Renal cortical epithelial cell (primary cell): ENCODE measurements around the gene UGT1A10. TPM values are rescaled to one million over a fixed set of nuclear protein-coding genes. Genes with fewer than 3 reads are reported as not detected.

ENCODE experiments used
- DNase-seq: peaks from one replicate; pipeline ENCODE4 v3.0.0-alpha.2; 2011; ENCODE audit warnings: low read depth
- total RNA-seq: library from RNA; depleted of rRNA; stranded (reverse); fragments of >200 nt; gene quantifications from 2 replicates; pipeline ENCODE4 v1.2.3, GENCODE V29; 2014

The UGT1A10 gene
- total RNA-seq, 1 donor from 2014 or later = not detected

DNA sequence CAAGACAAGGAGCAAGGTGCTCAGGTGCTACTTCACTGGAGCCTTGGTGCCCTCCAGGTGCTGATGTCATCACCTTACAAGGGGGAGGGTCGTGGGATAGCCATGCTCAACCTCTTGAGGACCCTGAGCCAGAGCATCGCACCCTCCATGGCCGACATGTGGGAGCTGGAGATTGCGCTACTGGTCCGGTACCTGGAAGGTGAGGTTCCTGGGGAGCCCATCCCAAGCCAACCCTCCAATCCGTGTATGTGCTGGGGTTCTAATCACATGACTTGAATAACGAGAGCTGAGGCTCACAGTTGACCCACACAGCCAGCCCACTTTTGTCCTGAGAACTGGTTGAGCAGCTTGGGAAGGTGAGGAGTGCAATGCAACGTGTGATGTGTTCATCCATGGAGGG is 167.7 kb downstream of the UGT1A10 start:
- no peak for DNase-seq

DNA sequence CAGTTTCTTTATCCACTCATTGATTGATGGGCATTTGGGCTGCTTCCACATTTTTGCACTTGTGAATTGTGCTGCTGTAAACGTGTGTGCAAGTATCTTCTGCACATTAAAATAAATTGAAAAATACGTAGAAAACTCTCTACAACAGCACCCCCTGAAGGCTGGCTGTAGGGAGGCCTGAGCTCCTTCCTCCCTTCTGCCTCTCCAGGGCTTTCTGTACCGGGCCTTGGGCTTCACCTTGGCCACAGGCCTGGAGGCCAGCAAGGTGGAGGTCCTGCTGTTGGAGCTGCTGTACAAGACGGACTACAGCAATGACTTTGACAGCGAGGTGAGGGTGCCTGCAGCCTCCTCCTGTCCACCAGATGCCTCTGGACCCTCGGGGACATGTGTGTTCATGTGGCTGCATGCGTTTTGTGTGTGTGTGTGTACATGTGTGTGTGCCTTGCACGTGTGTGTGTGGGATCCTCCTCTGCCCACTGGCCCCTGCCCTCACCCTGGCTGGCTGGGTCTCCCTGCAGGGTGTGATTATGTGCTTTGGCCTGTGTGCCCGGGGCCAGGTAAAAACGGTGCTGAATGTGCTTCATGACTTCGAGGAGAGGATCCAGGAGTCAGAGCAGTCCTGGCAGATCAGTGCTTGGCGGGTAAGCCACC is 171.1 kb downstream of the UGT1A10 start:
- no peak for DNase-seq

DNA sequence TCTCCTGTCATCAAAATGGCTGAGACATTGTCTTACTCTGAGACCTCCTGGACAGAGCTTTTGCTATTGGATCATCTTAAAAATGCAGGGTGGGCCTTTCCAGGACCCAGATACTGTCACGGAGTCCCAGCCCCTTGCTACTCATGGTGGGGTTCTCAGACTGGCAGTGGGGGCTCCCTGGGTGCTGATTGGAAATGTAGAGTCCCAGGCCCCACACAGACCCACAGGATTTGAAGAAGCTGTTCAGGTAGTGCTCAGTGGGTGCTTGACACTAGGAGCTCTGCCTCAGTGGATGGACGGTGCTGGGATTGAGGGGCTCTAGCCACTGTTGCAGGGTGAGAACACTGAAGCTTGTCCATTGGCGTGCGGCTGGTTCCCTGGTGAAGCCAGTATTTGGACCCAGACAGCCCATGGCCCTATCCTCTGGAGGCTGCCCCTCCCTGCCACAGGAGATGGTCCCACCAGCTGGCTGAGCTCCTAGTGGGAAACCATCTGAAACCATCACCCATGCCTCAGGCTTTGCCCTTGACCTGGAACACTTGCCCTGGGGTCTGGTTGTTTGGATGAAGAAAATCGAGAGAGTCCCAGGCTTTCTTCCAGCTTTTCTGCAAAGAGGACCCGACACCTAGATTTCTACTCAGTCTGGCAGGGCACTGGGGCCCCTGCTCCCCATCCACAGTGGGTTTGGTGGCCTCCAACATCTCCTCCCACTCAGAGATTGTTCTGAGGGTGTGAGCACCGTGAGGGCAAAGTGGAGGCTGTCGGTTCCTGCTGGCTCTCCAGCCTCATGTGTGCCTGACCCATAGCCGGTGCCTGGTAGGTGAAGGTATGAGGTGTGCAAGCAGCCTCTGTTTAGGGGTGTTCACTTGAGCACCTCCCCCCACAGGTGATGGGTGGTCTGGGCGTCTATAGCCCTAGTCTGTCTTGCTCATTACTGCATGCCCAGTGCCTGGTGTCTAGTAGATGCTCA is 172.0 kb downstream of the UGT1A10 start:
- no peak for DNase-seq

DNA sequence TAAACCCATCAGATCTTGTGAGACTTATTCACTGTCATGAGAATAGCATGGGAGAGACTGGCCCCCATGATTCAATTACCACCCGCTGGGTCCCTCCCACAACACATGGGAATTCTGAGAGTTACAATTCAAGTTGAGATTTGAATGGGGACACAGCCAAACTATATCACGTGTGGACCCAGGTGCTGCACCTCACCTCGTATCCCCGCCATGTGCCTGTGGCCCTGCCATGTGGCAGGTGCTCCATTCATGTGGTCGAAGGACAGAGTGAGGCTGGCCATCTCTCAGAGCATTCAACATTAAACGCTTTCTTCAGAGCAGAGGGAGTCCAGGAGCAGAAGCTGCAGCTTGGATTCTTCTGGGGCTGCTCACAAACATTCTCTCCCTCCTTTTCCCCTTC is 174.1 kb downstream of the UGT1A10 start:
- no peak for DNase-seq

DNA sequence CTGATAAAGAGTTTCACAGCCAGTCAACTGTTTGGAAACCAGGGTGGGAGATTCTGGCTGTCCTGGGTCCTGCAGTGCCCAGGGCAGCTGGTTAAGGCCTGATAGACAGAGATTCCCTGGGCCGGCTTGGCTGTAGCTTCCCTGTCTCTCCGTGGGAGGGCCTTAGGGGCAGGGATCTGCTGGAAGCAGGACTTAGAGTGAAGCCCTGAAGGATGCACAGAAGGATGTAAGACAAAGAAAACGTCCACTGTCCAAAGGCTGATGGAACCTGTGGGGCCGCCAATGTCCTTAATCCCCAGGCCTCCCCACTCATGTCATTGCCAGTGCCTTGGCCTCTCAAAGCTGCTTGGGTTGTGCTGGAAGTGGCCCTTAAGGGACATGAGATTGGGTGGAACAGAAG is 174.8 kb downstream of the UGT1A10 start:
- no peak for DNase-seq

DNA sequence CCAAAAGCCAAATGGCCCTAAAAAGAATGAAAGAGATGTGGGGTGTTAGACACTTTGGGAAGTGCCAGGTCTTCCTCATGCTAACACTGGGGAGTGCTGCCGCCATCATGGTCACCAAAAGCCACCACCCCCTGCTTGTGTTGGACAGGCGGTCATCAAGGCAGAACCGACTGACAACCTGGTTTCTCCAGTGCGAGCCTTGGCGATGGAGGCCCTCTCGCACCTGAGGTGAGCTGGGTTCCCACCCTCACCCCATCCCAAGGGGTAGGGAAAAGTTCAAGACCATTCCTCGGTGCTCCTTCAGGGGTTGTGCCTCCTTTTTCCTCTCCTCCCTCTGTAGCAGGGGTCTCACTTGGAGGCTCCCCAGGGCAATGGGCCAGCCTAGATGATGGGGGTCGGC is 175.5 kb downstream of the UGT1A10 start:
- DNase-seq = no peak

DNA sequence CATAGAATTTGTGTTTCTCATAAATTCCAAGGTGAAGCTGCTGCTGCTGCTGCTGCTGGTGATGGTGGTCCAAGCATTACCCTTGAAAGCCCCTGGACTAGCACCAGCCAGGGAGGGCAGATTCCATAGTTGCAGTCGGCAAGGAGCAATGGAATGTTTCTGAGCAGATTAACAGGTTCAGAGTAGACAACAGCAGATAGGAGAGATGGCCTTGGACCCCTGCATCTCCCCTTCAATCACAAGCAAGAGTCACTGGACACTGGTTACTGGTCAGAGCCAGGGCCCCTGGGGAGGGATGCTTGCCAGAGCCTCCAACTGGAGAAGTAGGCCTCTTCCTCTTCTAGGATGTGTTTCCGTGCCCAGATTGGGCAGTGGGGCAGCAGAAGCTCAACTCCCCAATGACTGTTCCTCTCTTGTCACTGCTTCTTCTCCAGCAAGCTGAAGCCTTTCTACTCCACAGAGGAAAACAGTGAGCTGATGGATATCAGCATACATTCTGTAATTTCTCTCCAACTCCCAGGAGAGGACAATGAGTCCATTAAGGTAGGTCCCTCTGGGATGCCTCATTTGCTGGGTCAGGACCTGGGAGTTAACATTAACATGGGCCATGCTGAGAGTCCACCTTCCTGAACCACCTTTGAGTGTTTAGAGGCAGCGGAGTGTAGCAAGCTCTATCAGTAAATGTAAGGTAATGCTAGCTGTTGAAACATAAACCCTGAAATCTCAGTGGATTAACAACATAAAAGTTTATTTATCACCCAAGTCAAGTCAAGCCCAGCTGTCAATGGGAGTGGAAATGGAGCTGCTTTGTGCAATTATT is 177.2 kb downstream of the UGT1A10 start:
- DNase-seq = peak; percentile 12

DNA sequence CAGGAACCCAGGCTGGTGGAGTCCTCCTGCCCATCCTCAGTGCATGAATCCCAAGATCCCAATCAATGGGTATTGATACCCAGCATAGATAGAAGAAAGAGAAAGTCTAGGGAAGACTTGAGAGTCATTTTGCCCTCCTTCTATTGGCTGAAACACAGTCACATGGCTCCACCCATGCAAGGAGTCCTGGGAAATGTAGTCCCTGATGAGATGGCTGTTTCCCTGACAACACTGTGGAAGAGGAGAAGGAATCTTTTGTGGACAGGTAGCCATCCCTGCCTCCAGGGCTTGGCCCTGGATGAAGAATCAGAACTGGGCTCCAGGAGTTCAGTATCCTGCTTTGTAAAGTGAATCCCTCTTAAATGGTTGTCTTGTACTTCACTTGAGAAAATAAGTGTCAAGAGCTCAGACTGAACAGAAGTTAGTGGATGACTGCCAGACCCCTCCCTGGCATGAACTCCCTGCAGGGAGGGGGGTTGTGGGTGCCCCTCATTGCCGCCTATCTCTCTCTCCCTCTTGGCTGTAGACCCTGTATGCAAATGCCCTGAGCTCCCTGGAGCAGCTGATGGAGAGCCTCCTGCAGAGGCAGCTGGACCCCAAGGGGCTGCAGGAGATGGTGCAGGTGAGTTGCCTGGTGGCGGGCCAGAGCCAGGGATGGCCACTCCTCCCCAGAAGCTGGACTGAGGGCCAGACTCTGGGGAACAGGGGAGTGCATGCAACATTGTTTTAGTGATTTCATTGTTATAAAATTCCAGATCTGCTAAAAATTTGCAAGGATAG is 178.0 kb downstream of the UGT1A10 start:
- DNase-seq = peak; percentile 6

DNA sequence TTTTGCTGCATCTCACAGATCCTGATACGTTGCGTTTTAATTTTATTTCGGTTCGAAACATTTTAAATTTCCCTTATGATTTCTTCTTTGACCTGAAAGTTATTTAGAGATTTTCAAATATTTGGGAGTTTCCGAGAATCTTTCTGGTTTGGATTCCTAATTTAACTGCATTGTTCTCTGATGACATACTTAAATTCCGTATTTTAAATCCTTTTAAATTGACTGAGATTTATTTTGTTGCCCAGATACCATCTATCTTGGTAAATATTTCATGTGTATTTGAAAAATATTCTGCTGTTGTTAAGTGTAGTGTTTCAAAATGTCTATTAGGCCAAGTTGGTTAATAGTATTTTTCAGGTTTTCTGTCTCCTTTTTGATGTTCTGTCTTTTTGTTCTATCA is 179.6 kb downstream of the UGT1A10 start:
- no peak for DNase-seq

DNA sequence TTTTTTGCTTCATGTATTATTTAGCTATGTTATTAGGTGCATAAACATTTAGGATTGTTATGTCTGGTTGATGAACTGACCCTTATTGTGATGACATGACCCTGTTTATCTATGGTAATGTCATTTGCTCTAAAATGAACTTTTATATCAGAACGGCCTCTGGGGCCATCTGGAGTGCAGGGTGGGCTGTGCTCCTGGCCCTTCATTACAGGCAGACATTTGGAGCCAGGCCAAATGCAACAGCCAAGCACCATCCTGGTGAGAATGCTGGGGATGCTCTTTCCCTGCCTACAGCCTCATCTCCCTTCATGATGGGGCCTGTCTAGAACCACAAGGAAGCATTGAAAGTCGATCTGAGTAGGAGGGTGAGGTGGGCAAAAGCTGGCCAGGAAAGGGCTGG is 180.1 kb downstream of the UGT1A10 start:
- DNase-seq = no peak

DNA sequence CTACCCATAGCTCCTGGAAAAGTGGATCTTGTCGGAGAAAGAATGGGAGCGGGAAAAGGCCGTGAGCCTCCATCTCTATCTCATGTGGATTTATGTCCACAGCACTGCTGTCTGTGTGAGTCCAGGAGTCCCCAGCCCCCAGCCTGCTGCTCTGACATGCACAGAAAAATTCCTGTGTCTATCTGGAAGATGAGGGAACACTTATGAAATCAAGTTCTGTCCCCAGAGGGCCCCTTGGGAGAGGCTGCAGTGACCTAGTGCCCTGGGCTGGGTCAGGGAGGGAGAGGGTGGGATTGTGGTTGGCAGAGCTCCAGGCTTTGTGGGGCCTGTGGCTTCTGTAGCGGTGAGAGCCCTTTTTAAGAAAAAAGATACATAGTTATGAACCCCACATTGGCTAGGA is 180.5 kb downstream of the UGT1A10 start:
- DNase-seq = no peak

DNA sequence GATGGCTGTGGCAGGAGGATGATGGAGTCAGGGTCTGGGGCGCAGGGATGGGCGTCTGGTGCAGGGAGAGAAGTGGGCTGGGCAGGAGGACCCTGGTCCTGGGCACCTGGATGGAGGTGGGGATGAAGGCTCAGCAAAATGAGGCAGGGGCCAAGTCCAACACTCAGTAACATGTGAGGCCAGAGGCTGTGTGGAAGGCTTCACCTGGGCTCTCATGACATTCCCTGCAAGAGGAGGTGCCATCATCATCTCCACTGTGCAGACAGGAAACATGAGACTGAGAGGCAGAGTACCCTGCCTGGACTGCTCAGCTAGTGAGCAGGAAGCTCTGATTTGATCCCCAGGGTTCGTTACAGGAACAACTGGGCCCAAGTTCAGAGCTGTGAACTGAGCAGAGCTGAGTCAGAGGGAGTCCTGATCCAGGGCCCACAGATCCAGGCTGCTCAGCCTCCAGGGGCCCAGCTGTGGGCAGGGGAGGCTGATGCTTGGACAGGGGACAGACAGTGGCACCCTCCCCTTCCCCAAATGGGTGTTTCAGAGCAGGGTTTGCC is 181.2 kb downstream of the UGT1A10 start:
- DNase-seq = no peak

DNA sequence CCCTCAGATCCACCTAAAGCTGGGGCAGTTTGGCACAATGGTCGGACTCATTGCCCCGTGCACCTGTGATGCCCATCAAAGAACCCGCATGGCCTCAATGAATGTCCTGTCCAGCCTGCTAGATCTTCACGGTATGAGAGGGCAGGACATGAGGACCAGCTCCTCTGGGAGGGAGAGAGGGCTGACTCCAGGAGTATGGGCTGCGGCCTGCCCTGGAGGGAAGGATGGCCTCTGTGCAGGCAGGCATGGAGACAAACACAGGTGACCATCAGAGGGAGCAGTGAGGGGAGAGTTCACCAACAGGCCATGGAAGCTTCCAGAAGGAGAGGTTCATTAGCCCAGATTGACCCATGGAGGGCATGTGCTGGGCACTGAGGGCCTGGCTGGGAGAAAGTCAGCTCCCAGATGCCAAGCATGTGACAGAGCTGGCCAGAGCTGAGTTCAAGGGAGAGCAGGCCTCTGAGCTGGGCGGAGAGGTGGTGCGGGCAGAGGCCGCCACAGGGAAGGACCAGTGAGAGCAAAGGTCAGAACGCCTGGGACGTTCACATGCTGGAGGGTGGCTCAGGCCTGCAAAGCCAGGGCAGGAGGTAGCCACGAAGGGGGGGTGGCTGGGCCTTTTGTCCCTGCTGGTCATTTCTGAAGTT is 181.9 kb downstream of the UGT1A10 start:
- no peak for DNase-seq

DNA sequence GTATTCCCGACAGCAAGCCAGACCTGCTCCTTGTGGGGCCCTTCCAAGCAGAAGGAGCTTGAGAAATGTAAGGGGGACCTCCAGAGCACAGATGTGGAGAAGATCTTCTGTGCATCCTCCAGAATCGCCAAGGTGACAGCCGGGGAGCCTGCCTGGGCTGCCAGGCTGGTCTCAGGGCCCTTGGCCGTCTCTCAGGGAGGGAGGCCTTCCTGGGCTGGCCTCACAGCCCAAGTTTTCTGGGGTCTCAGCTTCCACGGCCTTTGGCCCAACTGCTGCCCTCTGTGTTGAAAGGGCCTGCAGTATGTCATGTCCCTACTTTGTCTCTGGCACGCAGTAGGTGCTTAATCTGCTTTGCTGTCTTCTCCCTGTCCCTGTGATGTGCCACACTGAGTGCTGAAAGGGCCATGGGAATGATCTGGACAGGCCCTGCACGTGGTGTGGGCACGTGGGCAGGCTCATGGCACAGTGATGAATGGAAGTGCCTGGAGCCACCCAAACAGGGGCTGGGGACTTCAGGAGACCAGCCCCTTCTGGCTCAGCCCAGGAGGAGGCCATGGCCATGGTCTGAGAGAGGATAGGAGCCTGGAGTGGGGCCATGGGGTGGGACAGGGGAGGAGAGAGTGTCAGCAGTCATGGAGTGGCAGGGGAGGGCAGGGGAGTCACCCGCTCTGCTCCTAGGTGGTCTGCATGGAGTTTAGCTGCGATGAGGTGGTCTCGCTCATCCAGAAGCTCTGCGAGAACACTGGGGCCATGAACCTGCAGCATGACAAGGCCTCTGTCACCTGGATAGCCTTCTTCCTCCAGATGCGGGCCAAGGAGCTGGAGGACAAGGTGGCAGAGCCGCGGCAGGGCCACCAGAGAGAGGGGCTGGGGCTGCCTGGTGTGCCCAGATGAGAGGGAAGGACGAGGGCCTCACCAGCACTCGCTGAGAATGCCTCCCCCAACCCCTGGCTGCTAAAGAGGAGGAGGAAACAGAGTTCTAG is 182.7 kb downstream of the UGT1A10 start:
- no peak for DNase-seq

DNA sequence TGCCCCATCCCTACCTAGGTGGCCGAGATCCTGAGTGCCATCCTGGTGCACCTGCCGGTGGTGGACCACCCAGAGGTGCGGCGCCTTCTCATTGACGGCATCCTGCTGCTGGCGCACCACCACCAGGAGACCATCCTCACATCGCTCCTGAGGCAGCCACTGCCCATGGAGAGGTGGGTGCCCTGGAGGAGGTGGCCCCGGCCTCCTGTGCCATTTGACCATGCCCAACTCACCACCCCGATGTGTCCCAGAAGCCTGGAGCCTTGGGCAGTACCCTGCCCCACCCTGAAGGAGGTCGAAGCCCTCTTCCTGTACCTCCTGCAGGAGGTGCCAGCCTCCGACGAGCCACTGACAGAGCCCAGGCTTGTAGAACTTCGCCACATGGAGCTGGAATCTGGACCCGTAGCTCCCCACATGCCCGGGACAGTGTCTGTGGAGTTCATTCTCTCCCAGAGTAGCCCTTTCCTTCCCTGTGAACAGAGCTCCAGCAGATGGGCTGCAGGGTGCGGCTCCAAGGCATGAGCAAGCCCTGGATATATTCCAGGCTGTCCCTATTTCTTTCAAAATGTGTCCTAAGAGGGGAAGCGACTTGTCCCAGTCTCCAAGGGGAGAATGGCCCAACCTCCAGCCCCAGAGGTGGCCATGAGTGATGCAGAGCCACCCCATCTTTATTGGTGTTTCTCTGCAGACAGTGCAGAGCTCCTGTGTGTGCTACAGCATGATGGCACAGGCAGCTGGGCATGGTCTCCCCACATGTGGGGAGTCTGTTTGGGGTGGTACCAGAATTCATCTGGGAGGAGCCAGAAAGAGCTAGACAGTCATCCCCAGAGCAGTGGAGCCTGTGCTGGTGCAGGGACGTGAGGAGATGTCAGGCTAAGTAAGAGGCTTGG is 183.9 kb downstream of the UGT1A10 start:
- no peak for DNase-seq

DNA sequence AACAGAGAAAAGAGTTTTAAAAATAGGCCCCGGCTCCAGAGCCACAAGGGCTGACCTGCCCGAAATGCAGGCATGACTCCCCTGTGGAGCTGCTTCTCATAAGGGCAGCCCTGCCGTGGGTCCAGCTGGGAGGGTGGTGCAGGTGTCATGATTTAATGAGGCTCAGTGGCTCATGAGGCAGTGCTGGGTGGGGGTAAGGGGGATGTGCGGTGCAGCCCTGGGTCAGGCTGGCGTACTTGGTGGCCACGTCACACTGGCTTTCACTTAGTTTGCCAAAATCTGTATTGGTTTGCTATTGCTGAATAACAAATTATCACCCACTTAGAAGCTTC is 184.5 kb downstream of the UGT1A10 start:
- no peak for DNase-seq

DNA sequence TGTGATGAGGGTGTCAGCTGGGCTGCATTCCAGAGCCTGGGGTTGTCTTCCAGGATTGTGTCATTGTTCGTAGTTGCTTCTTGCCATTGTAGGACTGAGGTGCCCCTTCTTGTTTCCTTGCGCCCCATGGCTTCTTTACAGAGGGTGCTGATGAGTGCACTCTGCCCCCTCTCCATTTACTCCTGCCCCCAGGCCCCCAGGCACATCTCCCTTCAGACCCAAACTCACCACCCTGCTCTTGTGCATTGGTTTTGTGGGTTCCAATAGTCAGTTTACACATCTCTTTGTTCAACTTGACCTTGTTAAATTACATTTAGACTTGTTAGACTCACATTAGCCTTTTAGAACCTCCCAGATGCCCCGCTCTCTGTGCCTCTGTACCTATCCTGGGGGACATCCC is 184.9 kb downstream of the UGT1A10 start:
- DNase-seq = no peak

DNA sequence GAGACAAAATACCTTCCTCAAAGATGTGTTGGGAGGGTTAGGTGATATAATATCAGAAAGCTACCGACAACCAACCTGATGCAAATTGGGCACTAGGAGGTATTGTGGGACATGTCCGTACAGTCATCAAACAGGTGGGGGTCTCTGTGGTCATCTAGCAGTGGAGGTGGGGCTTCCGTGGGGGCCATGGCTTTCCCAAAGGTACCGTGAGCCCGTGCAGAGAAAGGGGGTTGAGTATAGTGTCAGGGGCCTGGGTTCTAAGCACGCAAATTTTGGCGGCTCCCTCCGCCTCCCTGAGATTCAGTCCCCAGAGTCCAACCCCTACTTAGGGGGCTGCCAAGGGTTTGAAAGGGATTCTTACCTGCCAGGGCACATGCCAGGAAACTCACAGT is 185.5 kb downstream of the UGT1A10 start:
- no peak for DNase-seq
